IPS DF 4.7 (cell line): ENCODE measurements around the gene VAV2.

Experiments
- DNase-seq: peaks from one replicate; pipeline ENCODE4 v3.0.0-alpha.2; 2013; ENCODE audit warnings: low spot score; ENCODE audit errors: extremely low read depth

Gene VAV2

DNA sequence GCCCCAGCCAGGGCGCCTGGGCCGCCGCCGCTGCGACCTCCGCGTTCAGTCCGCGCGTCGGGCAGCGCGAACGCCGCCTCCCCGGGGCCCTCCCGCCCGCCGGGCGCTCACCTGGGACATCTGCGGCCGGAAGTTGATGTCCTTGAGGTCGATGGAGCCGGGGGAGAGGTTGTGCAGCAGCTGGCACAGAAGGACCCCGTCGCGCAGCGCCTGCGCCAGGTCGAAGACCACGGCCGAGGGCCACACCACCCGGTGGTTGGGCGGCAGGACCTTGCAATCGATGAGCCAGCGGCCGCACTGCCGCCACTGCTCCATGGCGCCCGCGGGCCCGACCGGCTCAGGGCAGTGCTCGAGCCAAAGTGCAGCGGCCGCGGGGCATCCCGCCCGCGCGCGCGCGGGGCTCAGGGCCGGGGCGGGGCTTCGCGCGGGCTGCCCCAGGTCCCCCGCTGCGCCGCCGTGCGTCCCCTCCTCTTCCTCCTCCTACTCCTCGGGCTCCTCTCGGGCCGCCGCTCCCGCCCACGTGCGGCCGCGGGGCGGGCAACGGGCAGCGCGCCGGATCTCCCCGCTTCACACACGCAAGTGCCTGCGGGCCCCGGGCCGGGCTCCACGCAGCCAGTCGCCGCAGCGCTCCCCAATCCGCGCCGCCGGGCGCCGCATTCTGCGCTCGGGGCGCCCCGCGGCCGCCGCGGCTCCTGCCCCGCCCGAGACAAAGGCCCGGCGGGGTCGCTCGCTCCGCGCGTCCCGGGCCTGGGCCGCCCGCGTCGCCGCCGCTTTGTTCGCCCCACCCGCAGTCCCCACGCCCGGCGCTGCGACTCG is at the start of gene VAV2:
VAV2 (minus strand) TSS at position 361 of the 816 bp plus-strand sequence; CDS start at position 315, 46 bp downstream.
- DNase-seq = no peak

GRCh38 chr9:134041649-134041962 is 49.5 kb upstream of the VAV2 start:
- no peak for DNase-seq

DNA sequence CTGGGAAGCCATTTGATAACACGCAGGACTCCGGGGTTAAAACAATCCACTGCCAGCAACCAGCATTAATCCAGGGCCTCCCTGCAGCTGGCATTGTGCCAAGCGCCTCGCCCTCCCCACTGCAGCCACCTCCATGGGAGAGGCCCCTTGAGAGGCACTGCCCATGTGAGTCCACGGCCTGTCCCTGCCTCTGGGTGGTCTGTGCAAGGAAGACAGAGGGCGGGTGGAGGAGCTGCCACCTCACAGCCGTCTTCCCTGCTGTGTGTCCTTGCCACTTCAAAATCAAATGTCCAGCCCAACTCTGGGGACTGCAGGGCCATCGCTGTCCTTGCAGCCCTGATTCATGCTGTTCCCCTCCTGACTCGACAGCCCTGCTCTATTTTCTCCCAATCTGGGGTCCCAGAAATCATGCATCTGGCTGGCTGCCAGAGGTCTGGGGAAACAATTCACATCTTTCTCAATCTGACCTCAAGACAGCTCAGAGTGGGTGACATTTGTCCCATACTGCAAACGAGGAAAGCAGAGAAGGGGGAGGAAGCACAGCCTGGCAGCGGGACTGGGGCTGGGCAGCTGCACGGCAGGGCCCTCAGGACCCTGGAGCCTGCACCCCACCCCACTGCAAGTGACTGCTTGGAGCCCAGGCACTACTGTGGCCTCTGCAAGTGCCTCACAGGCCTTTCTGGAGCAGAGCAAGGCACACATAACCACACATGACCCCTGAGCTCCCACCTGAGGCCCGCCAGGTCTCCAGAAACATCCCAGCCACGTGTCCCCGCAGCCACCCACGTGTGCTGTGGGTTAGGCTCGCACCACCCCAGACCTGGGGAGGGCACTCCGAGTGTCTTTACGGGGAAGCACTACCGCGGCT is 48.9 kb upstream of the VAV2 start:
- DNase-seq = no peak

DNA sequence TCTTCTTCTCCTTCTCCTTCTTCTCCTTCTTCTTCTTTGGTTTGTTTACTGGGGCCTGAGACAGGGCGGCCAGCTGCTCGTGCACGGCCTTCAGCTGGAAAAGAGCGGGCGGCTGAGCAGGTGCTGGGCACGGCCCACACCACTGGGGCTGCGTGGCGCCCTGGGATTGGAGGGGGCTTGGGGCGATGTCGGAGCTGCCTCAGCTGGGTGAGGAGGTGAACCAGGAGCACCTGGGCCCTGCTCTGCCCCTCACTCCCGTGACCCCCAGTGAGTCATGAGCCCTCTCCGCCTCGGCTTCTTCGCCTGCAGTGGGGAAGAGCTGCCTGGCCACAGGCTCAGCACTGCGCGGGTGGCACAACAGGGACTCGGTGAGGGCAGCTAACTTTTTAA is 48.0 kb upstream of the VAV2 start:
- DNase-seq = no peak

GRCh38 chr9:134039386-134040175 is 47.5 kb upstream of the VAV2 start:
- no peak for DNase-seq

DNA sequence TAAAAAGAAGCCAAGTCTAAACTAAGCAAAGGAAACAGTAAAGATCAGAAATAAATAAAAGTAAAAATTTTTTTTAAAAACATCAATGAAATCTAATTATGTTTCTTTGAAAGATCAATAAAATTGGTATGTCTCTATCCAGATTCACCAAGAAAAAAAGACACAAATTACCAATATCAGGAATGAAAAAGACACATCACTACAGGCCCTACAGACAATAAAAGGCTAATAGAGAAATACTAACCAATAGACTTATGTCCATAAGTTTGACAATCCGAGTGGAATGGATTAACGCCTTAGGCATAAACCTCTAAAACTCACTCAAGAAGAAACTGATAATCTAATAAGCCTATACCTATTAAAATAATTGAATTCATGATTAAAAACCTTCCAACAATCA is 45.5 kb upstream of the VAV2 start:
- DNase-seq = no peak

- DNase-seq = no peak
Measured at GRCh38 chr9:134036130-134036529, 44.0 kb upstream of the VAV2 start.

DNA sequence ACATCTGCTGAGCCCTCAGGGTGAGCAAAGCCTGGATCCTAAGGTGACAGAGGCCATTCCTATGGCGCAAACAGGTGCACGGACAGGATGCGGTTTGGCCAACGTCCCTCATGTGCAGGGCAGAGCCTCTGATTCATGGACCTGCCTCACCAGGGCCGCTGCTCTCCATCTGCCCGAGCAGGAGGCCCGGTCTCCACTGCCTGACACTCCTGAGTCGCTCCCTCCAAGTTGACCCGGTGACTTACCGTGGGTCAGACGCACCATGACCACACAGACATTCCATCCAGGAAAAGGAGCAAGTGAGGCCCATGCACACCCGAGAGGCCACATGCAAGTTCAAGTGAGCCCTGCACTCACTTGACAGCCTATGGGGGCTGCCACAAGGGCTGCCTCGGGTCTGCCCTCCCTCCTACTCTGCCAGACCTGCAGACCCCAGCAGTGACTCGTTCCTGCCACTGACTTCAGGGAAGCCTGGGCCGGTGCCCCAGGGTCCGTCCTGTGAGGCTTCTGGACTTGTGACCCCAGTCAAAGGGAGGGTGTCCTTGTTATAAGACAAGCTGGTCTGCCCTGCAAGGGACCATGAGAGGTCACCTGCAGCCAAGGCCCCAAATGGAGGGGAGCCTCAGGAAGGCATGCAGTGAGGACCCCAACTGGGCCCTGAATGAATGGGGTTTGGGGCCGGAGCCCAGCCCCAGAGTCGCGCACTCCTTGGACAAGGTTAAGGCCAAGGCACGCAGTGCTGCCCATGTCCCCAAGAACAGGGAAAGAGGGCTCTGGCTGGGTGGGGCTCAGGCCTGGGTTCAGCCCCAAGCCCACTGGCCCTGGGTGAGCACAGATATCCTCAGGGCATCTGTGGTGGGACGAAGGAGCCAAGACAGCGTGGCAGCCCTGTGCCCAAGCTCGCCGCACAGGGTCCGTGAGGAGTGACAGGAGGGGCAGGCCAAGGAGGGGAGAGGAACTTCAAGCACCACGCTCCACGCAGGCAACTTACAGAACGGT is 43.2 kb upstream of the VAV2 start:
- no peak for DNase-seq

DNA sequence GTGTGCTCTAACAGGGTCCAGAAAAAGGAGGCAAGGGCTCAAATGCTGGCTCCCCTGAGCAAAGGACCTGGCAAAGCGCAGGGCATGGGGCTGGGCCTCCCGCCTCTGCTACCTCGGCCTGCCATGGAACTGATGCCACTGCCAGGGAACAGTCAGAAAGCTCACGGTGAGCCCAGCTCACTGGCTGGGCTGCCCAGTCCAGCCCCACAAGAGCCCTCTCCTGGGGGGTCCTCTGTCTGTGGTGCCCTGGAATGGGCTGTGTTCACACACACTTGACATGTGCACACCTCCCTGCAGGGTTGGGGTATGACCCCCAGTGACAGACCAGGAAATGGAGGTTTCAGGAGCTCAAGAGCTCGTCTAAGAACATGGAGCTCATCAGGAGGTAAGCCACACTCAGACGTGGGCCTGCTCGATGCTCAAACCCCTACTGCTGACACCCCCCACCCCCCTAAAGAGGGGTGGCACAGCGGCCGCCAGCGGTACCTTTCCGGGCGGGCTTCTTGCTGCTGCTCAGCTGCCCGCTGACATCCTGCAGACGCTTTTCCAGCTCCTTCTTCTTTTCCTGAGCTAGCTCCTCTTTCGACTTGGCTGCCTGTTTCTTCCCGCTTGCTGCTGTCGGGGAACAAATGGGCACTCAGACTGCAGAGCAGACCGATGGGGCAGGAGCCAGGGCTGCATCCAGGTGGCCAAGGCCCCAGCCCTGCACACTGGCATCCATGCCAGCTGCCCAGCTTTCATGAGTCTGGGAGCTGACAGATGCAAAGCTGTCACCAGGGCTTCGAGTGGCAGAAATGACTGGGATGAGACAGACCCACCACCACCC is 42.3 kb upstream of the VAV2 start:
- DNase-seq = no peak

GRCh38 chr9:134033516-134034214 is 41.5 kb upstream of the VAV2 start:
- DNase-seq = no peak

GRCh38 chr9:134032456-134033222 is 40.5 kb upstream of the VAV2 start:
- no peak for DNase-seq

GRCh38 chr9:134031783-134032182 is 39.7 kb upstream of the VAV2 start:
- no peak for DNase-seq

GRCh38 chr9:134030821-134031470 is 38.8 kb upstream of the VAV2 start:
- no peak for DNase-seq

- no peak for DNase-seq
Measured at GRCh38 chr9:134029248-134030226, 37.4 kb upstream of the VAV2 start.

- DNase-seq = no peak
Measured at GRCh38 chr9:134028575-134029247, 36.6 kb upstream of the VAV2 start.

GRCh38 chr9:134028076-134028475 is 36.0 kb upstream of the VAV2 start:
- no peak for DNase-seq
